GM12874 (cell line): ENCODE results near the gene ITPR1.

Experiments
- TF ChIP-seq, protein P1 (sequence below): IDR thresholded peaks from 2 replicates; pipeline ENCODE4 v1.5.1; 2011; ENCODE audit warnings: low read depth, mild to moderate bottlenecking, control low read depth, low read length, moderate library complexity; ENCODE audit not compliant: insufficient read depth

The ITPR1 gene

GRCh38 chr3:4825436-4826236, 332.5 kb downstream of the ITPR1 start:
- TF ChIP-seq, protein P1, sequence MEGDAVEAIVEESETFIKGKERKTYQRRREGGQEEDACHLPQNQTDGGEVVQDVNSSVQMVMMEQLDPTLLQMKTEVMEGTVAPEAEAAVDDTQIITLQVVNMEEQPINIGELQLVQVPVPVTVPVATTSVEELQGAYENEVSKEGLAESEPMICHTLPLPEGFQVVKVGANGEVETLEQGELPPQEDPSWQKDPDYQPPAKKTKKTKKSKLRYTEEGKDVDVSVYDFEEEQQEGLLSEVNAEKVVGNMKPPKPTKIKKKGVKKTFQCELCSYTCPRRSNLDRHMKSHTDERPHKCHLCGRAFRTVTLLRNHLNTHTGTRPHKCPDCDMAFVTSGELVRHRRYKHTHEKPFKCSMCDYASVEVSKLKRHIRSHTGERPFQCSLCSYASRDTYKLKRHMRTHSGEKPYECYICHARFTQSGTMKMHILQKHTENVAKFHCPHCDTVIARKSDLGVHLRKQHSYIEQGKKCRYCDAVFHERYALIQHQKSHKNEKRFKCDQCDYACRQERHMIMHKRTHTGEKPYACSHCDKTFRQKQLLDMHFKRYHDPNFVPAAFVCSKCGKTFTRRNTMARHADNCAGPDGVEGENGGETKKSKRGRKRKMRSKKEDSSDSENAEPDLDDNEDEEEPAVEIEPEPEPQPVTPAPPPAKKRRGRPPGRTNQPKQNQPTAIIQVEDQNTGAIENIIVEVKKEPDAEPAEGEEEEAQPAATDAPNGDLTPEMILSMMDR, result no peak

GRCh38 chr3:4826237-4827100, 333.3 kb downstream of the ITPR1 start:
- TF ChIP-seq, protein P1, result no peak

DNA sequence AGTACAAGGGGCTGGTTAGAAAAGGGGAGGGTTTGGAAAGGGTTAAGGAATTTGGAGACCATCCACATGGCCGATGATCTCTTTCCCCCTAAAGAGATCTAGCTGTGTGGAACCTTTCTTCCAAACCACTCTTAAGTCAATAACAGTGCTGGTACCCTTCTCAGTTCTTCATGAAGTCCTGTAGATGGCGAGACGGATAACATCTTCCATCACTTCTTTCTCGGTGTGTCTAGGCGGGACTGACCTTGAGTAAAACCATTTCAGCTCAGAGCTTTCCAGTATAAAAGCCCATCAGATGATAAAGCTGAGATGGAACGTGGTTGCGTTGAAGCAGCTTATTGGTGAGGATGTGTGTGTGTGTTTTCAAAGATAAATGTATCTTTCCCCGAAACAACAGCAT, 334.6 kb downstream of the ITPR1 start:
- TF ChIP-seq, protein P1, result no peak

DNA sequence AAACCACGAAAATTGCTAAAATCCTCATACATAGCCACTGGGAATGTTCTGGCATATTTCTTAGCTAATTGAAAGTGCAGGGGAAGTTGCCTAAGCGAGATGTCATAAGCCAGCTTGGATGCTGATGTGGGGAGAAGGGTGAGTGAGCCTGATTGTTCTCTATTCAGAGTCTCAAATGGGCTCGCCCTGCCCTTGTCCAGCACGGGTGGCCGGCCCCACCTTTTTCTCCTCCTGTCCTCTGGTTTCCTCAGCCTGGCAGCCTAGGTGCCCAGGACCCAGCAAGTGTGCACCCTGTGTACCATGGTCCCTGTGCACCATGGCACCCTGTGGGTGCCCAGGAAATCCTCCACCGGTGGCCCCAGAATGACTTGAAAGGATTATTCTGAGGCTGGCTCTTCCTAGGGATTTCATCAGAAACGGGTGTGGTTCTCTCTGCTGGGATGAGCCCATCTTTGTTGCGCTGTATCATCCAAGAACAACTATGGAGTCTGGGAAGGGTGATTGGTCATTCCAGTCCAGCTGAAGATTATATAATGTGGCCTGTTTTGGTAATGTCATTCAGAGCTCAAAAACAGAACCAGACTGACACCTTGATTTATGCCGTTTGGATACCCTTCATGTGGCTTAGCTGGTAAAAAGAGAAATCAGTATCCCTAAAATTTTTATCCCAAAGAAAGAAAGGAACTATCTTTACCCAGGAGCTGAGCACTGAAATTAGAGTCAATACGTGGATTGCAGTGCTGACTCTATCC, 335.3 kb downstream of the ITPR1 start:
- TF ChIP-seq, protein P1, result no peak

DNA sequence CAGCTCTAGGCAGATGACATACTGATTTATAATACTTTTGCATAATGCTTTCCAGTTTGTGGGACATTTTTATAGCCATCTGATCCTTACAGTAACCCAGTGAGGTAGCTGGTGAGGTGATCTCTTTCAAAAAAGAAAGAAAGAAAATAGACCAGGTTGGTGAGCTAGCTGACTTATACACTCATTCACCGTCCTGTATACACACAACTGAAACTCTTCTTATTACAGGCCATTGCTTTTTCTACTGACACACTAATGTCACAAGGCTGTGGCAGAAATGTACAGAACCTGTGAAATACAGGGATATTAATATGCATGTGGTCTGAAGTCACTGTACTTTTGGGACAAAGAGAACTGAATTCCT, 335.9 kb downstream of the ITPR1 start:
- TF ChIP-seq, protein P1, result no peak

DNA sequence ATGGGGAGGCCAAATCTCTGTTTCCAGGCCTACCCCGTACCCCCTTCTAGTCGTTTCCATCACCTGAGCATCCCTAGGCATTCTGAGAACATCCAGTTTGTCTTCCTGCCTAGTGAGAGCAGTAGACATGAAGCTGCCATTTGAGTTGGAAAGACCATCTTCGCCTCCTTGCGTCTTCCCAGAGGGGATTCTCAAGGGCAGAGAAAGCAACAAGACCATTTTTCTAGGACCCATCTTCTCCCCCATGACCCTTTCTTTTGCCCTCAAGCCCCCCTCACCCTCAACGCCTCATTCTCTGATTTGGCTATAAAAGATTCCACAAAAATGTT, 337.4 kb downstream of the ITPR1 start:
- TF ChIP-seq, protein P1, result no peak

DNA sequence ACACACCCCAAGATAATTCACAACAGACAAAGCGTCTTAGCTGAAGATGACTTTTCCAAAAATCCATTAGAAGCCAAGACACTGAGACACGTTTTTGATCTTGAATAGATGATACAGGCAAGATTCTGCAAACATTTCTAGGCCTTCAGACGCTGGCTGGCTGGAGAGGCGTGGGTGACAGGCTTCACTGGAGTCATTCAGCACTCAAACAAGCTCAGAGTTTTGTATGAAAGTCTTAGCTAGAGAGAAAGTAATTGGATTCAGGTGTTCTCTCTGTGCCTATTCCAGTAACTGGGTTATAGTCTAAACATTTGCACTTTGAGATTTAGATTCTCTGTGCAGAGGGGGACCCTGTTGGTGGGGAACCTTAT, 338.4 kb downstream of the ITPR1 start:
- TF ChIP-seq, protein P1, result no peak
